Testis (tissue), 2 donors: Measurements from ENCODE around the gene FGFBP3.

Experiments used
- CTCF ChIP-seq, 3 experiments: fragments of 450-650 bp in 2 of 3; fragments of 200-600 bp in 1 of 3; sonication (generic) in 1 of 3; IDR thresholded peaks; one replicate each; pipeline ENCODE4 v1.5.1; 2016 to 2019; ENCODE audit warnings: antibody characterized with exemption in 3 of 3, mild to moderate bottlenecking in 2 of 3, moderate library complexity in 1 of 3
- POLR2A ChIP-seq: fragments of 450-650 bp; IDR thresholded peaks from one replicate; pipeline ENCODE4 v1.6.1; 2017; ENCODE audit warnings: antibody characterized with exemption, mild to moderate bottlenecking, moderate library complexity

- TF ChIP-seq CTCF (IDR thresholded peaks at IDR 0.05), result no peak
- no peak for TF ChIP-seq POLR2A
These were observed 45.8 kb upstream of the FGFBP3 start for GRCh38 chr10:91955114-91955513.
